Chondrocyte (in vitro differentiated cells): ENCODE measurements around the gene SPG11. TPM values are rescaled to one million over a fixed set of nuclear protein-coding genes. Genes with fewer than 3 reads are reported as not detected.
"Not testable (repeated sequence)": the region's sequence is repeated elsewhere in the genome, so short reads cannot be mapped to it uniquely, and the experiment has no call there.

ENCODE experiments used
- DNase-seq: peaks from one replicate; pipeline ENCODE4 v3.0.0; 2021; ENCODE audit warnings: mixed read lengths, low spot score
- H3K27ac Mint-ChIP-seq: one replicate; pipeline ENCODE4 v1.8.0; 2021; ENCODE audit warnings: mild to moderate bottlenecking, moderate library complexity, mixed read lengths; ENCODE audit not compliant: unreplicated experiment
- H3K27me3 Mint-ChIP-seq: 2 replicates; pipeline ENCODE4 v1.8.0; 2021; ENCODE audit warnings: low read depth, mixed read lengths
- H3K36me3 Mint-ChIP-seq: 2 replicates; pipeline ENCODE4 v1.8.0; 2021; ENCODE audit warnings: low read depth, mixed read lengths
- H3K4me1 Mint-ChIP-seq: 2 replicates; pipeline ENCODE4 v1.8.0; 2021; ENCODE audit warnings: low read depth, mild to moderate bottlenecking, mixed read lengths
- H3K4me3 Mint-ChIP-seq: one replicate; pipeline ENCODE4 v1.8.0; 2021; ENCODE audit warnings: mild to moderate bottlenecking, moderate library complexity, mixed read lengths; ENCODE audit not compliant: unreplicated experiment
- H3K9me3 Mint-ChIP-seq: 2 replicates; pipeline ENCODE4 v1.8.0; 2021; ENCODE audit warnings: low read depth, mixed read lengths
- total RNA-seq: library from RNA; stranded (reverse); gene quantifications from 3 replicates; pipeline ENCODE4 v1.2.1, GENCODE V29; 2021
- TF ChIP-seq, protein P1 (sequence below): fragments of 200-600 bp; sonication (generic); IDR thresholded peaks from 2 replicates; pipeline ENCODE4 v1.5.0; 2021; ENCODE audit warnings: antibody characterized with exemption, mild to moderate bottlenecking, moderate library complexity

Gene SPG11
- total RNA-seq, 1 donor from 2014 or later, result 45.4 TPM

DNA sequence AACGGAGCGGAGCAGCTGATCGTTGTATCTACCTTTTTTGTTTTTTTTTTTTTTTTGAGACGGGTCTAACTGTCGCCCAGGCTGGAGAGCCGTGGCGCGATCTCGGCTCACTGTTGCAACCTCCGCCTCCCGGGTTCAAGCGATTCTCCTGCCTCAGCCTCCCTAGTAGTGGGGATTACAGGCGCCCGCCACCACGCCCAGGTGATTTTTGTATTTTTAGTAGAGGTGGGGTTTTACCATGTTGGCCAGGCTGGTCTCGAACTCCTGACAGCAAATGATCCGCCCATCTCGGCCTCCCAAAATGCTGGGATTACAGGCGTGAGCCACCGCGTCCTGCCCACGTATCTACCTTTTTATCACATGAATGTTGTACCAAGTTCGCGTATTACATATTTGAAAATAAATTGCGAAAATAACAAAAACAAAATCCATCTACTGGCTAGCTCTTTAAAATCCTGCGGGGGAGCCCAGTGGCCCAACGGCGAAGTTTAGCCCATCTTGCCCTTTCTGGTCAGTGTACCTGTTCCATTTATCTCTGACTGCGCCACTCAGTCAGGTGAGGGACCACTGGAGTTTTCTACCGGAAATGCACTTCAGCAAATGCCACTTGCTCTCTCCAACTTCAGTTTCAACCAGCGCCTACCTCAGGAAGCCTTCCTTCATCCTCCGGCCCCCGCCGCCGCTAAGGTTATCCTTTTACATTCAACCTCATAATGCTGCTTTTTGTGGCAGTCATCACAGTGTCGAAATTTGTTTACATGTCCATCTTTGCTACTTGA lies 127.8 kb downstream of the SPG11 start:
- Mint-ChIP-seq H3K36me3 (peaks cover 3% of the 10 kb centered on the region), H3K4me1 (peaks cover 39% of the 10 kb centered on the region), H3K4me3 (peak overlapping the region; percentile 85), H3K27me3 (no peaks in the 10 kb centered on the region), H3K9me3 (no peaks in the 10 kb centered on the region), H3K27ac (peak overlapping the region; percentile 98)
- no peak for DNase-seq
- TF ChIP-seq, protein P1, sequence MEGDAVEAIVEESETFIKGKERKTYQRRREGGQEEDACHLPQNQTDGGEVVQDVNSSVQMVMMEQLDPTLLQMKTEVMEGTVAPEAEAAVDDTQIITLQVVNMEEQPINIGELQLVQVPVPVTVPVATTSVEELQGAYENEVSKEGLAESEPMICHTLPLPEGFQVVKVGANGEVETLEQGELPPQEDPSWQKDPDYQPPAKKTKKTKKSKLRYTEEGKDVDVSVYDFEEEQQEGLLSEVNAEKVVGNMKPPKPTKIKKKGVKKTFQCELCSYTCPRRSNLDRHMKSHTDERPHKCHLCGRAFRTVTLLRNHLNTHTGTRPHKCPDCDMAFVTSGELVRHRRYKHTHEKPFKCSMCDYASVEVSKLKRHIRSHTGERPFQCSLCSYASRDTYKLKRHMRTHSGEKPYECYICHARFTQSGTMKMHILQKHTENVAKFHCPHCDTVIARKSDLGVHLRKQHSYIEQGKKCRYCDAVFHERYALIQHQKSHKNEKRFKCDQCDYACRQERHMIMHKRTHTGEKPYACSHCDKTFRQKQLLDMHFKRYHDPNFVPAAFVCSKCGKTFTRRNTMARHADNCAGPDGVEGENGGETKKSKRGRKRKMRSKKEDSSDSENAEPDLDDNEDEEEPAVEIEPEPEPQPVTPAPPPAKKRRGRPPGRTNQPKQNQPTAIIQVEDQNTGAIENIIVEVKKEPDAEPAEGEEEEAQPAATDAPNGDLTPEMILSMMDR, result no peak

DNA sequence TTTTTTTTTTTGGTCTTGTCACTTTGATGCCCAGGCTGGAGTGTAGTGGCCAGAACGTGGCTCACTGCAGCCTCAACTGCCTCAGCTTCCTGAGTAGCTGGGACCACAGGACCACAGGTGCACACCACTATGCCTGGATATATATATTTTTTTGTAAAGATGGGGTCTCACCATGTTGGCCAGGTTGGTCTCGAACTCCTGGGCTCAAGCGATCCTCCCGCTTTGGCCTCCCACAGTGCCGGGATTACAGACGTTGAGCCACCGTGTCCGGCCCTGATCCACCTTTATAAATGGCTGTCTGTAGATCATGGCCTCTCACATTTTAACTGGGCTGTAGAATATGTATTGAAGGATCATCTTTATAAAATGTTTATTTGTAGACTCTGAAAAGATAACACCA lies 128.4 kb downstream of the SPG11 start:
- peaks cover 2% of the 10 kb centered on the region for H3K36me3 Mint-ChIP-seq
- DNase-seq, result no peak

DNA sequence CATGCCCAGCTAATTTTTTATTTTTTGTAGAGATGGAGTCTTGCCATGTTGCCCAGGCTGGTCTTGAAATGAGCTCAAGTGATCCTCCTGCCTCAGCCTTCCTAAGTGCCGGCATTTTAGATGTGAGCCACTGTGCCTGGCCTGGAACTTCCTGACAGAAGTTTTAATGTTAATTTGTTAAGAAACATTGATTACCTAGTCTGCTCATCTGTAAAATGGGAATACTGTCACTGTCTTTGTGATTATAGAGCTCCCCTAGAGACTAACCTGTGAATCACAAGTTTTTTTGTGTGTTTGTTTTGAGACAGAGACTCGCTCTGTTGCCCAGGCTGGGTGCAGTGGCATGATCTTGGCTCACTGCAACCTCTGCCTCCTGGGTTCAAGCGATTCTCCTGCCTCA lies 130.8 kb downstream of the SPG11 start:
- no peak overlapping the region for H3K4me3 Mint-ChIP-seq
- no peak for DNase-seq
- TF ChIP-seq, protein P1, result peak; percentile 51
- no peak overlapping the region for H3K27ac Mint-ChIP-seq
- H3K4me1 Mint-ChIP-seq, result peaks cover 19% of the 10 kb centered on the region
- peaks cover 2% of the 10 kb centered on the region for H3K36me3 Mint-ChIP-seq
- H3K27me3 Mint-ChIP-seq, result no peaks in the 10 kb centered on the region
- no peaks in the 10 kb centered on the region for H3K9me3 Mint-ChIP-seq

More for the DNA sequence above, 128.4 kb downstream of the SPG11 start:
- Mint-ChIP-seq H3K9me3 (no peaks in the 10 kb centered on the region), H3K4me3 (peak overlapping the region; percentile 85), H3K27me3 (no peaks in the 10 kb centered on the region), H3K27ac (peak overlapping the region; percentile 73), H3K4me1 (peaks cover 35% of the 10 kb centered on the region)
- TF ChIP-seq, protein P1, result no peak

DNA sequence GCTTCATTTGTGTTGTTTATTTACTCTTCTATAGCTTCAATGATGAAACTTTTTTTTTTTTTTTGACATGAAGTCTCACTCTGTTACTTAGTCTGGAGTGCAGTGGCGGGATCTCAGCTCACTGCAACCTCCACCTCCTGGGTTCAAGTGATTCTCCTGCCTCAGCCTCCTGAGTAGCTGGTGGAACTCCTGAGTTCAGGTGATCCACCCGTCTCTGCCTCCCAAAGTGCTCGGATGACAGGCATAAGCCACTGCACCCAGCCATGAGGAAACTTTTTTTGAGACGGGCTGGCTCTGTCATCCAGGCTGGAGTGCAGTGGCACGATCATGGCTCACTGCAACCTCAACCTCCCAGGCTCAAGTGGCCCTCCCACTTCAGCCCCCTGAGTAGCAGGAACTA lies 131.2 kb downstream of the SPG11 start:
- H3K36me3 Mint-ChIP-seq, H3K9me3 Mint-ChIP-seq, H3K27me3 Mint-ChIP-seq, H3K4me3 Mint-ChIP-seq, DNase-seq, H3K27ac Mint-ChIP-seq: not testable (repeated sequence)
- H3K4me1 Mint-ChIP-seq, result peaks cover 17% of the 10 kb centered on the region

DNA sequence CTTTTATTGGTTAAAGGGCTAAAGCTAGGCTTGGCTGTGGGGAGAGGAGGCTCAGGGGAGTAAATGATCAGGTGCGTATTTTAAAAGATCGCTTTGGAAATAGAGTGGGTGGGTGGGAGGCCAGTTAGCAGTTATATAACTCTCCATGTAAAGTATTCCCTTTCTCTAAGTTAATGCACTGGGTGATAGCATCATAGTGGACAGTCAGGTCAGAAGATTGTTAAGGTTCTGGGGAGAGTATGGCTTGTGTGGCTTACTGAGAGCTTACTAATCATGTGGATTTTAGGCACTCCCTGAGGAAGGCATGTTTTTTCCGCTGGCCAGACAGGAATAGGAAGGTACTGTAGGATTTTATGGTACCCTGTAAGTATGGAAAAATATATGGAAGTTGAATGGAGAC lies 132.8 kb downstream of the SPG11 start:
- H3K9me3 Mint-ChIP-seq, result no peaks in the 10 kb centered on the region
- TF ChIP-seq, protein P1, result no peak
- DNase-seq, result no peak
- no peak overlapping the region for H3K27ac Mint-ChIP-seq
- H3K4me3 Mint-ChIP-seq, result no peak overlapping the region
- no peaks in the 10 kb centered on the region for H3K27me3 Mint-ChIP-seq
- peaks cover 12% of the 10 kb centered on the region for H3K4me1 Mint-ChIP-seq
- H3K36me3 Mint-ChIP-seq, result peaks cover 3% of the 10 kb centered on the region
